Heart left ventricle (tissue), 16 donors: Measurements from ENCODE around the gene DOCK4. TPM values are rescaled to one million over a fixed set of nuclear protein-coding genes. Genes with fewer than 3 reads are reported as not detected.

ENCODE experiments used
- ATAC-seq, 4 donors: fragments of 200-7000 bp; cut with Tn5 transposase; one replicate each; pipeline ENCODE4 v1.9.1; 2020 to 2022; ENCODE audit warnings: moderate library complexity in 4 of 4, mild to moderate bottlenecking in 3 of 4, moderate number of reproducible peaks in 1 of 4
- DNase-seq, 5 donors: peaks; one replicate each; pipeline ENCODE4 v3.0.0-alpha.2; 2020
- H3K27ac ChIP-seq, 12 donors: fragments of 200-600 bp; sonication (generic) in 4 of 12; one replicate each; pipeline versions ENCODE4 v1.5.0 to v1.8.0; 2016 to 2022; ENCODE audit warnings: mild to moderate bottlenecking in 2 of 12
- H3K27me3 ChIP-seq, 9 donors: fragments of 200-600 bp; sonication (generic) in 2 of 9; one replicate each; pipeline versions ENCODE4 v1.5.1 to v1.8.0; 2016 to 2022; ENCODE audit warnings: mild to moderate bottlenecking in 3 of 9
- H3K36me3 ChIP-seq, 9 donors: fragments of 200-600 bp; sonication (generic) in 2 of 9; one replicate each; pipeline versions ENCODE4 v1.5.0 to v1.8.0; 2018 to 2022; ENCODE audit warnings: mild to moderate bottlenecking in 2 of 9
- H3K4me1 ChIP-seq, 12 donors: fragments of 200-600 bp; sonication (generic) in 4 of 12; one replicate each; pipeline versions ENCODE4 v1.5.0 to v1.8.0; 2016 to 2022; ENCODE audit warnings: mild to moderate bottlenecking in 3 of 12
- H3K4me3 ChIP-seq, 12 donors: fragments of 200-600 bp; sonication (generic) in 4 of 12; one replicate each; pipeline versions ENCODE4 v1.5.0 to v1.8.0; 2017 to 2022; ENCODE audit warnings: mild to moderate bottlenecking in 9 of 12, moderate library complexity in 4 of 12
- H3K9me3 ChIP-seq, 12 donors: fragments of 200-600 bp; sonication (generic) in 4 of 12; one replicate each; pipeline versions ENCODE4 v1.5.0 to v1.8.0; 2016 to 2022; ENCODE audit warnings: mild to moderate bottlenecking in 1 of 12
- CTCF ChIP-seq, 12 donors: fragments of 200-600 bp; sonication (generic) in 4 of 12; IDR thresholded peaks; one replicate each; pipeline versions ENCODE4 v1.5.0 to v1.8.0; 2018 to 2022; ENCODE audit warnings: antibody characterized with exemption in 12 of 12, mild to moderate bottlenecking in 5 of 12
- POLR2A ChIP-seq, 2 donors: fragments of 450-650 bp; IDR thresholded peaks; one replicate each; pipeline ENCODE4 v1.6.1; 2017; ENCODE audit warnings: antibody characterized with exemption in 2 of 2, mild to moderate bottlenecking in 2 of 2, moderate library complexity in 2 of 2
- WGBS, 4 donors: extraction: QIAGEN DNeasy Blood & Tissue Kit in 2 of 4; methylation state at CpG; one replicate each; pipeline versions ENCODE4 v1.1.5 to v1.1.7; 2013 to 2018; 5-methylcytosine and 5-hydroxymethylcytosine counted together
- intact Hi-C, 10 donors: fragments of 100-400 bp; cut with DNase I; formaldehyde crosslinking; loops; one replicate each; pipeline versions ENCODE4 v1.11.1 to v1.14.2; 2022
- polyA plus RNA-seq, 2 donors: library from polyadenylated mRNA; stranded (reverse); fragments of 200-250 nt; gene quantifications; one replicate each; pipeline ENCODE4 v1.2.3, GENCODE V29; 2013
- total RNA-seq, 9 donors: library from RNA; depleted of rRNA in 2 of 9; stranded (reverse); fragments of >200 nt in 2 of 9; fragmentation: NEBNext Ultra II Directional in 3 of 9; extraction: Animal tissue kit (Norgen Biotek cat#: 25700) in 3 of 9; gene quantifications; one replicate each; pipeline versions ENCODE4 v1.1.0 to v1.2.4, GENCODE V29; 2016 to 2023
- donor health status: ischemic (EF 13 %, LVEDD 7.1; RV severe dilation, severe dysfunction).
- donor health status: healthy with polysubstance abuse.
- donor health status: DM: no; HTN: yes; CAD: no.
- donor health status: DM: no; HTN: no; CAD: no.
- donor health status: ischemic (EF 25% LVEDD 6.9; RV normal size, moderate dysfunction).
- donor health status: ischemic (EF 25% LVEDD 5.7; RV mildly dilated, moderate dysfunction).
- donor health status: healthy.
- donor health status: DM: yes; HTN: yes; CAD: no.
- donor health status: ischemic (EF 35%, LVEDD 5.7; RV mildly dilated, moderate dysfunction).
- donor health status: nonischemic (EF 11% LVEDD 7.7; RV severe dilation, severe dysfunction).
- donor health status: DM: yes; HTN: yes; CAD: no.
- donor health status: PGD.
- donor health status: ischemic (EF 29% LVEDD 5.4; RV normal size, mild dysfunction).
- donor health status: nonischemic (EF 23%, LVEDD 6.1; RV moderate dilation, normal function).

DOCK4 gene
- total and polyA plus RNA-seq, 11 donors = 5.1 to 40.8 (median 13.1) TPM

GRCh38 chr7:112205343-112206237, 609 bp downstream of the DOCK4 start:
- DNase-seq (peak; percentile 73 to 81 (median 75)), ATAC-seq (peak in 3 of 4 donors; percentile 34 to 60 (median 47))
- no peaks in the 10 kb centered on the region for H3K27me3 ChIP-seq
- peak overlapping the region; percentile 72 to 95 (median 90) for H3K27ac ChIP-seq
- TF ChIP-seq POLR2A (IDR thresholded peaks at IDR 0.05) (no peak), CTCF (IDR thresholded peaks at IDR 0.05) (no peak)
- WGBS, 4 donors = 0% methylated on average over 44 to 69 of the region's 69 CpGs
- H3K36me3 ChIP-seq = no peaks in the 10 kb centered on the region
- intact Hi-C loops = loop anchor here in 8 of 10 donors (5.0 to 10.0 kb wide), 15 partner anchors 71 to 453 kb away; partner anchors contain the start of gene IFRD1 (in 1 of the 8)
- no peaks in the 10 kb centered on the region for H3K9me3 ChIP-seq
- peak overlapping the region; percentile 57 to 98 (median 88) for H3K4me3 ChIP-seq
- H3K4me1 ChIP-seq = peaks cover 0 to 35% (median 16%) of the 10 kb centered on the region in 12 donors

- ATAC-seq = peak in 1 of 4 donors; percentile 1
- H3K4me3 ChIP-seq = peak overlapping the region; percentile 57 to 98 (median 88)
- H3K4me1 ChIP-seq = peaks cover 0 to 37% (median 18%) of the 10 kb centered on the region in 12 donors
- H3K9me3 ChIP-seq = no peaks in the 10 kb centered on the region
- TF ChIP-seq CTCF (IDR thresholded peaks at IDR 0.05) (no peak), POLR2A (IDR thresholded peaks at IDR 0.05) (no peak)
- intact Hi-C loops = loop anchor here in 8 of 10 donors (5.0 to 10.0 kb wide), 17 partner anchors 42 to 452 kb away; partner anchors contain the start of gene IFRD1 (in 1 of the 8)
- no peaks in the 10 kb centered on the region for H3K36me3 ChIP-seq
- H3K27ac ChIP-seq = peak overlapping the region; percentile 72 to 95 (median 90)
- 0 to 2% (median 1%) methylated on average over 14 of the region's 14 CpGs for WGBS, 4 donors
- peak in 2 of 5 donors; percentile 16 to 30 for DNase-seq
- no peaks in the 10 kb centered on the region for H3K27me3 ChIP-seq
These were observed 1.5 kb downstream of the DOCK4 start for GRCh38 chr7:112204499-112205342.

DNA sequence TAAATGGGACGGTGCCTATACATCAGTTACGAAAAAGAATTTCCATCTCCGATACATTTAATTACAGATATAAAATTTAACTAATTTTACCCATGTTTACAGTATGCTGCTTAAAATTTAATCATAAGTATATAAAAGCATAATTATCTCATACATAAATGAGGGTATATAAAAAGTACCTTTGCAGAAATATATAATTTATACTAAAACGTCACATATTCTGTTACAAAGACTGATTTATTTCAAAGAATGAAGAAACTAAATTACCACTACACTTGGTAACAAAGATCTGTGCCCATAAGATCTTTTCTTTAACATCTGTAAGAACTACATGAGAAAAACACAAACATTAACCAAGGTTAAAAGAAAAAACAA, 2.8 kb downstream of the DOCK4 start:
- Histone ChIP-seq H3K4me3 (peak overlapping the region in 6 of 12 donors; percentile 65 to 98 (median 90)), H3K27me3 (no peaks in the 10 kb centered on the region), H3K9me3 (no peaks in the 10 kb centered on the region), H3K36me3 (no peaks in the 10 kb centered on the region), H3K4me1 (peaks cover 0 to 46% (median 24%) of the 10 kb centered on the region in 12 donors), H3K27ac (peak overlapping the region in 3 of 12 donors; percentile 7 to 91 (median 91))
- intact Hi-C loops = loop anchor here in 8 of 10 donors (5.0 to 10.0 kb wide), 10 partner anchors 41 to 439 kb away; no protein-coding TSS in a partner anchor
- 63 to 73% (median 65%) methylated on average over 4 of the region's 4 CpGs for WGBS, 4 donors
- TF ChIP-seq POLR2A (IDR thresholded peaks at IDR 0.05) (no peak), CTCF (IDR thresholded peaks at IDR 0.05) (no peak)
- DNase-seq (no peak), ATAC-seq (no peak)
